HG03280 (cell line): ENCODE results near the gene GOLGA6L25.
"Not testable (repeated sequence)": the region's sequence is repeated elsewhere in the genome, so short reads cannot be mapped to it uniquely, and the experiment has no call there.

Experiments
- ATAC-seq: cut with Tn5 transposase; IDR thresholded peaks from one replicate; pipeline ENCODE4 v1.9.1; 2021; ENCODE audit warnings: mild to moderate bottlenecking, moderate library complexity; ENCODE audit not compliant: unreplicated experiment

Gene GOLGA6L25, protein sequence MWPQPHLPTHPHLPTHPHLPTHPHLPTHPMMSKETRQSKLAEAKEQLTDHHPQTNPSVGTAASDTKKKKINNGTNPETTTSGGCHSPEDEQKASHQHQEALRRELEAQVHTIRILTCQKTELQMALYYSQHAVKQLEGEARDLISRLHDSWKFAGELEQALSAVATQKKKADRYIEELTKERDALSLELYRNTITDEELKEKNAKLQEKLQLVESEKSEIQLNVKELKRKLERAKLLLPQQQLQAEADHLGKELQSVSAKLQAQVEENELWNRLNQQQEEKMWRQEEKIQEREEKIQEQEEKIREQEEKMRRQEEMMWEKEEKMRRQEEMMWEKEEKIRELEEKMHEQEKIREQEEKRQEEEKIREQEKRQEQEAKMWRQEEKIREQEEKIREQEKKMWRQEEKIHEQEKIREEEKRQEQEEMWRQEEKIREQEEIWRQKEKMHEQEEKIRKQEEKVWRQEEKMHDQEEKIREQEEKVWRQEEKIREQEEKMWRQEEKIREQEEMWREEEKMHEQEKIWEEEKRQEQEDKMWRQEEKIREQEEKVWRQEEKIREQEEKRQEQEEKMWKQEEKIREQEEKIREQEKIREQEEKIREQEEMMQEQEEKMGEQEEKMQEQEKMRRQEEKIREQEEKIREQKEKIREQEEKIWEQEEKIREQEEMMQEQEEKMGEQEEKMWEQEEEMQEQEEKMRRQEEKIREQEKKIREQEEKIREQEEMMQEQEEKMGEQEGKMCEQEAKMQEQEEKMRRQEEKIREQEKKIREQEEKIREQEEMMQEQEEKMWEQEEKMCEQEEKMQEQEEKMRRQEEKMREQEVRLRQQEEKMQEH

DNA sequence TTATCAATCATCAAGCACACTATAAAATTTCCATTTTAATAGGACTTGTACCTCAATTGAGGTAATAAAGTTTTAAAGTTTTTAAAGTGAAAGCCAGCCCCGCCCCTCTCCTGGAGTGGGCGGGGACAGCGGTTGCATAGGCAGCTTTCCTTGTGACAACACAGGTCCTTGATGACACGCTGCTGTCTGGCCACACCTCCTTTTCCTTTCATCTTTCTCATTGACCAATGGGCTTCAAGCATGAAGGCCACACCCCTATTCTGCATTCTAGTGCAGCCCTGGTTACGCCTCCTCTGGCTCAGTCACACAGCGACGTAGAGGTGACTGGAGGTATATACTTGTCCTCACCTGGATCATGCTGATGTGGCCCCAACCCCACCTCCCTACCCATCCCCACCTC lies at the start of gene GOLGA6L25:
TSS of gene GOLGA6L25 (plus strand) at position 301 of the 400 bp plus-strand sequence. CDS start at position 362, 61 bp downstream.
- ATAC-seq = not testable (repeated sequence)

DNA sequence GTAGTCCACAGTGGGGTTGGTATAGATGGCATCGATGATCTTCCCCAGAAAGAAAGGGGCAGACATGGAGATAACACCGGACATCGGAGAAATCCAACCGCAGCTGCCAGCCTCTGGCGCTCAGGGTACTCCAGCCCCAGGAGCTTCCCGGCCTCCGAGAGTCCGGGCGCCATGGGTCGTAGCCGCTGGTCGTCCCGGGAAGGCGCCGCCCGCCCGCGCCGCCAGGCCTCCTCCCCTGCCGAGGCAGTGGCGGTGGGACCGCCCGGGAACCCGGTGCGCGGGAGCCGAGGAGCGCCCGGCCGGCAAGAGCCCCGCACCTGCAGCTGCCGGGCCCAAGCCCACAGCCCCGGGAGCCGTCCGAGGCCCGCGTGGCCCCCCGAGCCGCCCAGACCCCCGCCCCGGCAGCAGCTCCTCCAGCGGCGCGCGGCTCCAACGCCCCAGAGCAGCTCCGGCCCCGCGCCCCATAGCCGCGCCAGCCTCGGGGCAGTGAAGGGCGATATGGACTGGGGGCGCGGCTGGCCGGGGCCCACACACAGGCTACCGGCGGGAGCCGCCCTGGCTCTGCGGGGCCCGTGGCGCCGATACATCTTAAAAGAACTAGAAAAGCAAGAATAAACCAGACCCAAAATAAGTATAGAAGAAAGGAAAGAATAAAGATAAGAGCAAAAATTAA lies 45.0 kb upstream of the GOLGA6L25 start:
- not testable (repeated sequence) for ATAC-seq

DNA sequence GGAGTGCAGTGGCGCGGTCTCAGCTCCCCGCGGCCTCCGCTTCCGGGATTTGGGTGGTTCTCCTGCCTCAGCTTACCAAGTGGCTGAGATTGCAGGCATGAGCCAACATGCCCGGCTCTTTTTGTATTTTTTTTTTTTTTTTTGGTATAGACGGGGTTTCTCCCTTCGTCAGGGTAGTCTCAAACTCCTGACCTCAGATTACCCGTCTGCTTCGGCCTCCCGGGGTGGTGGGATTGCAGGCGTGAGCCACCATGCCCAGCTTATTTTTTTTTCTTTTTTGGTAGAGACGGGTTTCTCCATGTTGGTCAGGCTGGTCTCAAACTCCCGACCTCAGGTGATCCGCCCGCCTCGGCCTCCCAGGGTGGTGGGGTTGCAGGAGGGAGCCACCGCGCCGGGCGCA lies 39.2 kb upstream of the GOLGA6L25 start:
- not testable (repeated sequence) for ATAC-seq

DNA sequence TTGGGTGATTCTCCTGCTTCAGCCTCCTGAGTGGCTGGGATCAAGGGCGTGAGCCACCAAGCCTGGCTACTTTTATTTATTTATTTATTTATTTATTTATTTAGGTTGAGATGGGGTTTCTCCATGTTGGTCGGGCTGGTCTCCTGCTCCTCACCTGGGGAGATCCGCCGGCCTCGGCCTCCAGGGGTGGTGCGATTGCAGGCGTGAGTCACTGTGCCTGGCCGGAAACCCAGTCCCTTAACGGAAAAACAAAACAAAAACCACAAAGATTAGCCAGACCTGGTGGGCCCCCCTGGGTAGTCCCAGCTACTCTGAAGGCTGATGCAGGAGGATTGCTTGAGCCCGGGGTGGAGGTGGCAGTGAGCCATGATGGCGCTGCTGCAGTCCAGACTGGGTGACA lies 38.2 kb upstream of the GOLGA6L25 start:
- not testable (repeated sequence) for ATAC-seq

DNA sequence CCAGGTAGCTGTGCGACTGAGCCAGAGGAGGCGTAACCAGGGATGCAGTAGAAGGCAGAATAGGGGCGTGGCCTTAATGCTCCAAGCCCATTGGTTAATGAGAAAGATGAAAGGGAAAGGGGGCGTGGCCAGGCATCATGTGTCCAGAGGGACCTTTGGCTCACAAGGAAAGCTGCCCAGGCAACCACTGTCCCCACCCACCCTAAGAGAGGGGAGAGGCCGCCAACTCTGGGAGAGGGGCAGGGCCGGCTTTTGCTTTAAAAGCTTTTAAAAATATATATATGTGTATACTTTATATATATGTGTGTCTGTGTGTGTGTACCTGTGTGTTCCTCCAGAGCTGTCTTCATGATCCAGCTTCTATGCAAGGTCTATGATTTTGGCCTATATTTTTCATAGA lies 20.4 kb upstream of the GOLGA6L25 start, which contains the start of gene GOLGA8G:
TSS of gene GOLGA8G (minus strand) at position 18 of the 400 bp plus-strand sequence. CDS start 62 bp downstream, outside the sequence.
- not testable (repeated sequence) for ATAC-seq

DNA sequence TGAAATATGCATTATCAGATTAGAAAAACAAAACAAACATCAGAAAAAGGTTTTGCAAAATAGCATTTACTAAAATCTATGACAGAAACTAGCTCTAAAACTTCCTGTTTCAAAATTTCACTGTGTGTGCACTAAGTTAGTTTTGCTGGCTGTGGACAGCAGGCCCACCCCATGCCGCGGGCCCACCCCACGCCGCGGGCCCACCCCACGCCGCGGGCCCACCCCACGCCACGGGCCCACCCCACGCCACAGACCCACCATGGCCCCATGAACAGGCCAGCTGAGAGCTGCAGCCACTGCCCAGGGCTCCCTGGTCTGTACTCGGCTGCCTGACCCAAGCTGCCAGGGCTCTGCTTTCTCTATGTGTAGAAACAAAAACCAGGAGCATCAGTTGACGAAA lies 20.0 kb downstream of the GOLGA6L25 start:
- not testable (repeated sequence) for ATAC-seq

DNA sequence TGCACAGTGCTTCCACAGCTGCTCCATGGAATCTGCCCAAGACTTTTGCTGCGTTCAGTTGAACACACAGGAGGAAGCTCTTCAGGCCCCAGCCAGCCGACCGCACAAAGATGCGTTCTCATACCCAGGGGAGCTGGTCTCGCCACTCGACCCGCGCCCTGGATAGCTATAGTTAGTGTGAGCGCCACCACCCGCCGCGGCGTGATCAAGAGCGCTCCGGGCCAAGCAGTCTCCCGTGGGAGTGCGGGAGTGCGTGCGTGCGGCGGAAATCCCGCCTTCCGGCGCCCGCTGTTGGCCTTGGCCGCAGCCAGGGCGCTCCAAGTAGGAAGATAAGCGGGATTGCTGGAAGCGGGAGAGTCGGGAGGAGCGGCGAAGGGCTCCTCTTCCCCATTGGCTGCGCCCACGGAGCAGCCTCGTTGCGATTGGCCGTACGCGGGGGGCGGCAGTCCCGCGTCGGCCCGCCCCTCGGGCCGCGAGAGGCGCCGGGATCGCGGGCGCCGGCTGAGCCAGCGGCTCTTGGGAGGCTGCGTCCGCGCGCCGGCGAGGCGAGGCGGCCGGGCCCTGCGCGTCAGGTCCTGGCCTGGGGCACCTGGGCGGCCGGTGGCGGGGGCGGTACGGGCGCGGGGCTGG lies 35.7 kb downstream of the GOLGA6L25 start:
- peak; percentile 75 for ATAC-seq

DNA sequence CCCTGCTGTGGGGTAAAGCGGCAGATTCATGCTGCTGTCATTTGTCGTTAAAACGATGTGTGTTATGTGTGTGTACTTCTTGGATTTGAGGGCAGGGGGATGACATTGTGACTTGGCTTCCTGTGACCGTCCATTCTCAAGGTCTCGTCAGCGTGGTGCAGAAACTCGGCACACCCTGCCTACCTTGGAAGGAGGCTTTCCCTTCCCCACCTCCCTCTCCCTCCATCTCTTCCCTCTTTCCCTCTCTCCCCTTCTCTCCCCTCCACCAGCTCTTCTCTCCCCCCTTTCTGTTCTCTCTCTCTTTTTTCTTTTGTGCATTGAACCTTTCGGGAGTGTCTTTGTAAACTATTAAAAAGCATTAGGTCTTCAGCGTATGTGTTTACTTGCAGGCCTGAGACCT lies 36.4 kb downstream of the GOLGA6L25 start:
- not testable (repeated sequence) for ATAC-seq

DNA sequence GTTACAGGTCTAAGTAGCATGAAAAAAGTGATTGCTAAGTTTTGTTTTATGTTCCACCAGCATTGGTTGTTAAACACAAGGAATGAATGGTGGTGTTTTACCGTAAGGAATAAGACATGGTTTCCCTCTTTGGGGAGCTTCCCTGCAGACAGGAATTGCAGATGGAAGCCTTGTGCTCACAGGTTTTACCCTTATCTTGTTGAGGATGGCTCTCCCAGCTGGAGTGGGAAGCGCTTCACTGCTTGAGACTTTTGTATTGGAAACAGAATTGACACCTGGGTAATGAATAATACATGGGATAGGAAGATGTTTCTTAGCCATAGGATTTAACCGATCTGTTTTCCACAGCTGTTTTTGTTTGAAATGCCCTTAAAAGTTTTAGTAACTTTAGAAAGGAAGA lies 39.0 kb downstream of the GOLGA6L25 start:
- not testable (repeated sequence) for ATAC-seq

DNA sequence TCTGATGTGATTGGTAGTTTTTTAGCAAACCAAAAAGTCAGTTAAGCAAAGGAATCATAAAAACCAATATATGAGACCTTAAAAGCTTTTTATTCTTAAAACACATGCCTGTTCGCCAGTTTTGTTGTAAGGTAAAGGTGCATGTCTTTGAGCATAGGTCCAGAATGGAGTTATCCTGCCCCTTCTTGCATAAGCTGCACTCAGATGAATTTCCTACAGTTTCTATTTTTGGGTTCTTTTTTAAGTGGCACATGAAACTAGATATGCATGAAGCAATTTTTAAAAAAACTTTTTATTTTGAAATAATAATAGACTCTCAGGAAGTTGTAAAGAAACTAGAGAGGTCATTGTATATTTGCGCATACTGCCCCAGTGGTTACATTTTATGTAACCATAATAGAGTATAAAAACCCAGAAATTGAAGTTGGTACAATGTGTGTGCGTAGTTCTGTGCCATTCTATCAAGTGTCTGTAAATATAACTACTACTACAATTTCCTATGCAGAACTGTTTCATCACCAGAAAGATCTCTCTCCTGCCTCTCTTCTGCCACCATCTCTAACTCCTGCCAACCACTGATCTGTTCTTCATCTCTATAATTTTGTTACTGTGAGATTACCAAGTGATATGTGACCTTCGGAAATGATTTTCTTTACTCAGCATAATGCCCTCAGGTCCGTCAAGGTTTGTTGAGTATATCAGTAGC lies 40.2 kb downstream of the GOLGA6L25 start:
- not testable (repeated sequence) for ATAC-seq

DNA sequence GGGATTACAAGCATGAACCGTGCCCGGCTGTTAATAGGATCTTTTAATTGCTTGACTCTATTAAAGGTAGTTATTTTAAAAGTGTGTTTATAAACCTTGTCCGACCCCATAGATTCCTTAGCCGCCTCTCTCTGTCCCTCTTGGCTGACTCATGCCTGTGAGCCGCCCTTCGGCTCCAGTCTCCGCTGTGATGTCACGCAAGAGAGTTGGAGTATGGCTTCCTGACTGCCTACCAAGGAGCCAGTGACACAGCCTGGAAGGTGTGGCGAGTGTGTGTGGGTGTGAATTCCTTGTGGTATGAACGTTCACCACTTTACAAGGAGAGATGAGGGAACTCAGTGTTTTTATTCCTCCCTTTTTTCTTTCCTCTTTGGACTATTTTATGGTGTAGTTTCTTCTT lies 44.1 kb downstream of the GOLGA6L25 start:
- ATAC-seq = not testable (repeated sequence)

DNA sequence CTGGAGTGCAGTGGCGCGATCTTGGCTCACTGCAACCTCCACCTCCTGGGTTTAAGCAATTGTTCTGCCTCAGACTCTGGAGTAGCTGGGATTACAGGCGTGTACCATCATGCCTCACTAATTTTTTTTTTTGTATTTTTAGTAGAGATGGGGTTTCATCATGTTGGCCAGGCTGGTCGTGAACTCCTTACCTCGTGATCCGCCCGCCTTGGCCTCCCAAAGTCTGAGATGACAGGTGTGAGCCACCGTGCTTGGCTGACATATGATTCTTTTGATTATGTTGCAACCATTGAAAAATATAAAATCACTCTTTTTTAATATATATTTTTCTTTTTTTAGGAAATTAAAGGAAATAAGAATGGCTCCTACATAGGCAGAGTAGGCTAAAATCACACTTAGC lies 44.8 kb downstream of the GOLGA6L25 start:
- ATAC-seq = not testable (repeated sequence)

DNA sequence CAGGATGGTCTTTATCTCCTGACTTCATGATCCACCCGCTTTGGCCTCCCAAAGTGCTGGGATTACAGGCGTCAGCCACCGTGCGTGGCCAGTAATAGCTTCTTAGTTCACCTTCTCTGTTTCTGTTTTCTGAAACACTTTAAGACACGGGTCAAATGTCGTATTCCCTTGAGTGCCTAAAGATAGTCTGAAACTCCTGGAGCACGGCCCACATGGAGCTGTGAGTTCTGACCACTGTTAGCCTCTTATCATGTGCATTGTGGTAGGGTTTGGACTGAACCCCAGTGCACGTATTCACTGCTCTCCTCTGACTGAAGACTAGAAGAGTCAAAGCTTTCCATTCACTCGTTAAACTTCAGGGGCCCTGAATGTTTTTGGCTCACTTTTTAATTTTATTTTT lies 48.8 kb downstream of the GOLGA6L25 start:
- ATAC-seq = not testable (repeated sequence)
